OCI-LY1 (cell line): ENCODE measurements around the gene DPP4.

Experiments
- EZH2 ChIP-seq: fragments of 200-600 bp; sonication (generic), shearing (Covaris generic); IDR thresholded peaks from 2 replicates; pipeline ENCODE4 v1.8.0; 2017; ENCODE audit warnings: borderline replicate concordance, mixed run types, mild to moderate bottlenecking, antibody characterized with exemption, low read length, moderate library complexity, mixed read lengths
- TF ChIP-seq, protein P1 (sequence below): fragments of 200-600 bp; sonication (generic), shearing (Covaris generic); IDR thresholded peaks from 2 replicates; pipeline ENCODE4 v1.5.1; 2017; ENCODE audit warnings: mild to moderate bottlenecking, antibody characterized with exemption, low read length, moderate library complexity, mixed read lengths

DNA sequence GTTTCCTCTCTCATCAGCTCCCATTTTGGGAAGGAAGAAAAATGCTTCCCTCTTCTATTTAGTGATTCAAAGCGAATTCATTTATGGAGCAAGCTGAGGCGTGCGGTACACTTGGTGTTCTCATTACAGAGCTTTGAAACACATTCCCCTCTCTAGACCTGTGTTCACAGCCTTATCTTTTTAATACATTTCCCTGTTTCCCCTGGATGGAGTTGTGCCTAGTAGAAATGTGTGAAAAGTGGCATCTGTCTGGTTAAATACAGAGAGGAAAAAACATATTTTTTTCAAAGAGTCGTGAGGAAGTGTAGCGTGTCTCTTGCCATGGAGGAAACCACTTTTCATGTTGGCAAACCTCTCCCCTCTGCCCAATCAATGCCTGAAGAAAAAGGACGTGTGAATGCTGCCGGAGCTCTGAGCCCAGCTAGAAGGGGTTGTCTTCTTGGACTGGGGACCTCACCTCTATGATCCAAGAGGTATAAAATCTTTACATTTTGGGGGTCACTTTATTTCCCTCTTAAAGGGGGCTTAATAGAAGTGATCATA is 52.4 kb downstream of the DPP4 start:
- TF ChIP-seq, protein P1, sequence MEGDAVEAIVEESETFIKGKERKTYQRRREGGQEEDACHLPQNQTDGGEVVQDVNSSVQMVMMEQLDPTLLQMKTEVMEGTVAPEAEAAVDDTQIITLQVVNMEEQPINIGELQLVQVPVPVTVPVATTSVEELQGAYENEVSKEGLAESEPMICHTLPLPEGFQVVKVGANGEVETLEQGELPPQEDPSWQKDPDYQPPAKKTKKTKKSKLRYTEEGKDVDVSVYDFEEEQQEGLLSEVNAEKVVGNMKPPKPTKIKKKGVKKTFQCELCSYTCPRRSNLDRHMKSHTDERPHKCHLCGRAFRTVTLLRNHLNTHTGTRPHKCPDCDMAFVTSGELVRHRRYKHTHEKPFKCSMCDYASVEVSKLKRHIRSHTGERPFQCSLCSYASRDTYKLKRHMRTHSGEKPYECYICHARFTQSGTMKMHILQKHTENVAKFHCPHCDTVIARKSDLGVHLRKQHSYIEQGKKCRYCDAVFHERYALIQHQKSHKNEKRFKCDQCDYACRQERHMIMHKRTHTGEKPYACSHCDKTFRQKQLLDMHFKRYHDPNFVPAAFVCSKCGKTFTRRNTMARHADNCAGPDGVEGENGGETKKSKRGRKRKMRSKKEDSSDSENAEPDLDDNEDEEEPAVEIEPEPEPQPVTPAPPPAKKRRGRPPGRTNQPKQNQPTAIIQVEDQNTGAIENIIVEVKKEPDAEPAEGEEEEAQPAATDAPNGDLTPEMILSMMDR, result no peak
- no peak for TF ChIP-seq EZH2
